Adrenal gland (tissue), 12 donors: ENCODE measurements around the gene ARID5B. TPM values are rescaled to one million over a fixed set of nuclear protein-coding genes. Genes with fewer than 3 reads are reported as not detected.

ENCODE experiments used
- DNase-seq, 7 donors: peaks; one replicate each; pipeline ENCODE4 v3.0.0-alpha.2; 2019 to 2020
- H3K27ac ChIP-seq, 5 donors: fragments of 200-600 bp; sonication (generic) in 4 of 5; 1 replicate in 3 of 5; 2 replicates in 2 of 5; pipeline versions ENCODE4 v1.5.1 to v1.8.0; 2016 to 2020; ENCODE audit warnings: mild to moderate bottlenecking in 1 of 5
- H3K27me3 ChIP-seq: fragments of 200-600 bp; 2 replicates; pipeline ENCODE4 v1.8.0; 2021
- H3K36me3 ChIP-seq, 2 donors: fragments of 200-600 bp; replicated peaks in 1 of 2; 1 replicate in 1 of 2; 2 replicates in 1 of 2; pipeline versions ENCODE4 v1.5.1 to v1.8.0; 2018 to 2022
- H3K4me1 ChIP-seq, 2 donors: fragments of 200-600 bp; replicated peaks in 1 of 2; 1 replicate in 1 of 2; 2 replicates in 1 of 2; pipeline versions ENCODE4 v1.5.1 to v1.8.0; 2018 to 2021
- H3K4me3 ChIP-seq, 4 donors: fragments of 200-600 bp; sonication (generic) in 3 of 4; one replicate each; pipeline ENCODE4 v1.5.1; 2016 to 2018
- H3K9me3 ChIP-seq, 3 donors: fragments of 200-600 bp; sonication (generic) in 1 of 3; replicated peaks in 1 of 3; 1 replicate in 2 of 3; 2 replicates in 1 of 3; pipeline versions ENCODE4 v1.5.1 to v1.8.0; 2016 to 2021
- CTCF ChIP-seq, 6 experiments: fragments of 450-650 bp in 4 of 6; fragments of 200-600 bp in 2 of 6; sonication (generic) in 1 of 6; IDR thresholded peaks; 1 replicate in 5 of 6; 2 replicates in 1 of 6; pipeline versions ENCODE4 v1.5.1 to v1.8.0; 2016 to 2021; ENCODE audit warnings: antibody characterized with exemption in 6 of 6, mild to moderate bottlenecking in 2 of 6, moderate library complexity in 1 of 6
- POLR2A ChIP-seq, 2 donors: fragments of 450-650 bp; IDR thresholded peaks; one replicate each; pipeline ENCODE4 v1.6.1; 2017; ENCODE audit warnings: antibody characterized with exemption in 2 of 2, mild to moderate bottlenecking in 2 of 2, moderate library complexity in 1 of 2
- WGBS, 4 donors: extraction: QIAGEN DNeasy Blood & Tissue Kit in 2 of 4; methylation state at CpG; one replicate each; pipeline versions ENCODE4 v1.1.5 to v1.1.7; 2013 to 2017; 5-methylcytosine and 5-hydroxymethylcytosine counted together
- intact Hi-C, 2 donors: fragments of 100-400 bp; cut with DNase I; formaldehyde crosslinking; loops; one replicate each; pipeline versions ENCODE4 v1.14.1 to v1.15.0; 2022 to 2023
- polyA plus RNA-seq, 3 donors: library from polyadenylated mRNA; stranded (reverse); fragments of 200-250 nt in 2 of 3; fragments of 350-450 nt in 1 of 3; fragmentation: Illumina TruSeq in 1 of 3; extraction: RNeasy Lipid Tissue Mini Kit (QIAGEN cat#74804) in 1 of 3; gene quantifications; one replicate each; pipeline ENCODE4 v1.2.3, GENCODE V29; 2013 to 2014
- total RNA-seq, 9 donors: library from RNA; depleted of rRNA in 4 of 9; stranded (reverse); fragments of >200 nt in 4 of 9; fragments of 120-200 nt in 1 of 9; fragmentation: NEBNext Ultra II Directional in 1 of 9; extraction: Animal tissue kit (Norgen Biotek cat#: 25700) in 1 of 9; gene quantifications; one replicate each; pipeline versions ENCODE4 v1.1.0 to v1.2.4, GENCODE V29; 2013 to 2023
- donor health status: healthy with polysubstance abuse.
- donor health status: Bipolar disorder and iron deficiency.
- donor health status: DM: yes; HTN: yes; CAD: no.
- donor health status: DM: no; HTN: no; CAD: no.
- donor health status: DM: no; HTN: no; CAD: no.
- donor health status: DM: yes; HTN: yes; CAD: no.

ARID5B gene
- total and polyA plus RNA-seq, 12 donors, result 5.7 to 42.4 (median 23.8) TPM

- H3K27ac ChIP-seq, result no peak overlapping the region
- peaks cover 0 to 10% of the 10 kb centered on the region in 2 donors for H3K36me3 ChIP-seq
- DNase-seq, result no peak
- intact Hi-C loops, result no loop called here
- peaks cover 12 to 63% of the 10 kb centered on the region in 2 donors for H3K4me1 ChIP-seq
- WGBS, 4 donors, result 64 to 96% (median 66%) methylated on average over 2 of the region's 2 CpGs
- H3K9me3 ChIP-seq, result no peaks in the 10 kb centered on the region
- H3K27me3 ChIP-seq, result no peaks in the 10 kb centered on the region
- H3K4me3 ChIP-seq, result no peak overlapping the region
- TF ChIP-seq POLR2A (IDR thresholded peaks at IDR 0.05) (no peak), CTCF (IDR thresholded peaks at IDR 0.05) (no peak)
Observed at GRCh38 chr10:62053860-62054259, 152.4 kb downstream of the ARID5B start.

- Histone ChIP-seq H3K27ac (peak overlapping the region in 1 of 5 donors; percentile 1), H3K9me3 (no peaks in the 10 kb centered on the region), H3K36me3 (peaks cover 0 to 10% of the 10 kb centered on the region in 2 donors), H3K4me3 (no peak overlapping the region), H3K4me1 (peaks cover 10 to 66% of the 10 kb centered on the region in 2 donors), H3K27me3 (no peaks in the 10 kb centered on the region)
- intact Hi-C loops, result no loop called here
- DNase-seq, result no peak
- TF ChIP-seq CTCF (IDR thresholded peaks at IDR 0.05), result no peak
- TF ChIP-seq POLR2A (IDR thresholded peaks at IDR 0.05), result no peak
Observed at GRCh38 chr10:62054408-62054807, 152.9 kb downstream of the ARID5B start.

GRCh38 chr10:62054830-62055229 lies 153.3 kb downstream of the ARID5B start:
- no peak overlapping the region for H3K4me3 ChIP-seq
- TF ChIP-seq CTCF (IDR thresholded peaks at IDR 0.05), result no peak
- H3K27me3 ChIP-seq, result no peaks in the 10 kb centered on the region
- H3K36me3 ChIP-seq, result peaks cover 0 to 10% of the 10 kb centered on the region in 2 donors
- peaks cover 10 to 70% of the 10 kb centered on the region in 2 donors for H3K4me1 ChIP-seq
- WGBS, 4 donors, result 85 to 90% (median 88%) methylated on average over 1 of the region's 1 CpG
- peak overlapping the region in 1 of 5 donors; percentile 1 for H3K27ac ChIP-seq
- DNase-seq, result no peak
- H3K9me3 ChIP-seq, result no peaks in the 10 kb centered on the region
- intact Hi-C loops, result no loop called here

- DNase-seq, result no peak
- peak overlapping the region in 2 of 5 donors; percentile 11 to 75 for H3K27ac ChIP-seq
- peaks cover 10 to 65% of the 10 kb centered on the region in 2 donors for H3K4me1 ChIP-seq
- H3K36me3 ChIP-seq, result peaks cover 0 to 10% of the 10 kb centered on the region in 2 donors
- H3K27me3 ChIP-seq, result no peaks in the 10 kb centered on the region
- no peak overlapping the region for H3K4me3 ChIP-seq
- intact Hi-C loops, result no loop called here
- no peak for TF ChIP-seq CTCF (IDR thresholded peaks at IDR 0.05)
- no peak for TF ChIP-seq POLR2A (IDR thresholded peaks at IDR 0.05)
- WGBS, 4 donors, result 74 to 82% (median 78%) methylated on average over 2 of the region's 2 CpGs
- no peaks in the 10 kb centered on the region for H3K9me3 ChIP-seq
Observed at GRCh38 chr10:62056219-62056618, 154.7 kb downstream of the ARID5B start.
